C4-2B (cell line): ENCODE results near the gene KRTAP1-5.
"Not testable (repeated sequence)": the region's sequence is repeated elsewhere in the genome, so short reads cannot be mapped to it uniquely, and the experiment has no call there.

ENCODE experiments used
- H3K27ac ChIP-seq: fragments of 450-650 bp; 2 replicates; pipeline ENCODE4 v1.5.1; 2017
- CTCF ChIP-seq: fragments of 450-650 bp; conservative IDR thresholded peaks from 2 replicates; pipeline ENCODE4 v1.5.1; 2017; ENCODE audit warnings: mild to moderate bottlenecking
- ZFX ChIP-seq: fragments of 450-650 bp; IDR thresholded peaks from 2 replicates; pipeline ENCODE4 v1.6.1; 2017

Gene KRTAP1-5

GRCh38 chr17:41009301-41009760, 17.7 kb downstream of the KRTAP1-5 start:
- H3K27ac ChIP-seq, result no peak overlapping the region

GRCh38 chr17:41008811-41009210, 18.2 kb downstream of the KRTAP1-5 start, which contains the start of gene KRTAP3-1:
KRTAP3-1 (minus strand) TSS chr17:41009128; CDS start chr17:41009074, 54 bp downstream.
- TF ChIP-seq CTCF, result no peak
- no peak for TF ChIP-seq ZFX
- no peak within 1 kb of the TSS for H3K27ac ChIP-seq

More at GRCh38 chr17:41009301-41009760, 17.7 kb downstream of the KRTAP1-5 start:
- TF ChIP-seq CTCF (no peak), ZFX (no peak)

- no peak overlapping the region for H3K27ac ChIP-seq
- no peak for TF ChIP-seq ZFX
- no peak for TF ChIP-seq CTCF
These were observed 22.6 kb downstream of the KRTAP1-5 start for GRCh38 chr17:41004397-41004796.

GRCh38 chr17:41003926-41004325, 23.1 kb downstream of the KRTAP1-5 start:
- TF ChIP-seq ZFX (no peak), CTCF (no peak)
- H3K27ac ChIP-seq, result no peak overlapping the region

- no peak for TF ChIP-seq CTCF
- no peak for TF ChIP-seq ZFX
- no peak overlapping the region for H3K27ac ChIP-seq
These were observed 24.2 kb downstream of the KRTAP1-5 start for GRCh38 chr17:41002814-41003213.

- no peak overlapping the region for H3K27ac ChIP-seq
- TF ChIP-seq CTCF (no peak), ZFX (no peak)
These were observed 25.2 kb downstream of the KRTAP1-5 start for GRCh38 chr17:41001795-41002194.

- not testable (repeated sequence) for H3K27ac ChIP-seq
These were observed 27.4 kb downstream of the KRTAP1-5 start, which contains the start of gene KRTAP3-2 for GRCh38 chr17:40999563-40999962. KRTAP3-2 (minus strand) TSS chr17:40999906; CDS start chr17:40999853, 53 bp downstream.

- TF ChIP-seq ZFX (no peak), CTCF (no peak)
- H3K27ac ChIP-seq, result no peak overlapping the region
These were observed 29.6 kb downstream of the KRTAP1-5 start for GRCh38 chr17:40997361-40997760.
